ENCODE results near the gene HTR4. TPM values are rescaled to one million over a fixed set of nuclear protein-coding genes. Genes with fewer than 3 reads are reported as not detected.

The HTR4 gene
- polyA plus RNA-seq, 3 donors, result not detected

DNA sequence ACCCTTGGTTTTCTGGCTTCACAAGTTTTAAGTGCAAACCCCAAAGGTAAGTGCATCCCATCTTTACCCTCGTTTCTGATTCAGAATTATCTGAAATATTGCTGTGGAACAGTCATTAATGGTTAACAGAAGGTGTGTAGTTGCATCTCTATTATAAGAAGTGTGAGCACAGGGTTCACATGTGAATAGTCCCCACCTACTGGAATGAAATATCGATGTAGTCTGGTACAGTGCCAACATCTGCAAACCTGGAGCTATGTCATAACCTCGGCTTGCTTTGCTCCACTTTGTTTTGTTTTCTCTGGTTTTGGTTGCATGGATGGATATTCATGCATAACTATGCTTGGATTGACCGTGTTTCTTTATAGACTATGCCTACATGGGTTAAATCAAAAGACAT is 12.6 kb downstream of the HTR4 start:
- Histone ChIP-seq H3K79me2 (ENCODE audit: insufficient read depth, low read length) (no peaks in the 10 kb centered on the region), H3K4me3 (replicated peaks in 1 of 3; ENCODE audit: low read depth in 2 of 3, low read length in 3 of 3) (no peak overlapping the region), H2AFZ (ENCODE audit: insufficient read depth, low read depth, low read length, poor library complexity, severe bottlenecking) (no peak overlapping the region), H4K20me1 (ENCODE audit: insufficient read depth, low read length) (no peaks in the 10 kb centered on the region), H3K27ac (ENCODE audit: low read depth in 1 of 2, low read length in 2 of 2) (no peak overlapping the region), H3K9ac (ENCODE audit: insufficient read depth, low read length, poor library complexity, severe bottlenecking) (no peak overlapping the region), H3K4me1 (ENCODE audit: control insufficient read depth in 1 of 2, insufficient read depth in 2 of 2, low read length in 2 of 2) (no peaks in the 10 kb centered on the region), H3K27me3 (ENCODE audit: control insufficient read depth in 2 of 2, insufficient read depth in 2 of 2, low read length in 2 of 2) (peaks cover 3 to 9% of the 10 kb centered on the region in 2 donors), H3K4me2 (replicated peaks; ENCODE audit: extremely low read depth, low read length, poor library complexity, severe bottlenecking) (no peak overlapping the region), H3K9me3 (replicated peaks in 1 of 2; ENCODE audit: control insufficient read depth in 1 of 2, insufficient read depth in 1 of 2, low read length in 2 of 2) (no peaks in the 10 kb centered on the region), H3K36me3 (replicated peaks in 1 of 2; ENCODE audit: control insufficient read depth in 1 of 2, insufficient read depth in 2 of 2, low read length in 2 of 2) (no peaks in the 10 kb centered on the region)
- DNase-seq, result no peak
- Mint-ChIP-seq H3K4me3 (no peak overlapping the region), H3K4me1 (no peaks in the 10 kb centered on the region), H3K9me3 (peaks cover 0 to 3% (median 0%) of the 10 kb centered on the region in 7 donors), H3K27ac (no peak overlapping the region), H3K36me3 (no peaks in the 10 kb centered on the region), H3K27me3 (ENCODE audit: low read depth in 3 of 3) (peaks cover 1 to 11% (median 8%) of the 10 kb centered on the region in 3 donors)
- intact Hi-C loops (cut with micrococcal nuclease), result no loop called here
- TF ChIP-seq CTCF (IDR thresholded peaks at IDR 0.05), result no peak
- 100% methylated on average over 3 of the region's 4 CpGs for WGBS (ENCODE audit: insufficient coverage)

GRCh38 chr5:148640471-148640870 is 13.9 kb downstream of the HTR4 start:
- no peak overlapping the region for H3K27ac ChIP-seq (ENCODE audit: low read depth in 1 of 2, low read length in 2 of 2)
- H3K27me3 Mint-ChIP-seq (ENCODE audit: low read depth in 3 of 3), result peaks cover 1 to 8% (median 8%) of the 10 kb centered on the region in 3 donors
- H3K4me3 Mint-ChIP-seq, result no peak overlapping the region

More at GRCh38 chr5:148640471-148640870, 13.9 kb downstream of the HTR4 start:
- Histone ChIP-seq H3K4me1 (ENCODE audit: control insufficient read depth in 1 of 2, insufficient read depth in 2 of 2, low read length in 2 of 2) (no peaks in the 10 kb centered on the region), H3K4me3 (replicated peaks in 1 of 3; ENCODE audit: low read depth in 2 of 3, low read length in 3 of 3) (no peak overlapping the region), H3K9ac (ENCODE audit: insufficient read depth, low read length, poor library complexity, severe bottlenecking) (no peak overlapping the region), H3K79me2 (ENCODE audit: insufficient read depth, low read length) (no peaks in the 10 kb centered on the region), H2AFZ (ENCODE audit: insufficient read depth, low read depth, low read length, poor library complexity, severe bottlenecking) (no peak overlapping the region), H3K27me3 (ENCODE audit: control insufficient read depth in 2 of 2, insufficient read depth in 2 of 2, low read length in 2 of 2) (peaks cover 0 to 4% of the 10 kb centered on the region in 2 donors), H3K4me2 (replicated peaks; ENCODE audit: extremely low read depth, low read length, poor library complexity, severe bottlenecking) (no peak overlapping the region), H3K9me3 (replicated peaks in 1 of 2; ENCODE audit: control insufficient read depth in 1 of 2, insufficient read depth in 1 of 2, low read length in 2 of 2) (no peaks in the 10 kb centered on the region), H4K20me1 (ENCODE audit: insufficient read depth, low read length) (no peaks in the 10 kb centered on the region), H3K36me3 (replicated peaks in 1 of 2; ENCODE audit: control insufficient read depth in 1 of 2, insufficient read depth in 2 of 2, low read length in 2 of 2) (no peaks in the 10 kb centered on the region)
- H3K9me3 Mint-ChIP-seq, result peaks cover 0 to 3% (median 0%) of the 10 kb centered on the region in 7 donors
- no peak overlapping the region for H3K27ac Mint-ChIP-seq
- TF ChIP-seq CTCF (IDR thresholded peaks at IDR 0.05), result no peak
- intact Hi-C loops (cut with micrococcal nuclease), result no loop called here
- H3K4me1 Mint-ChIP-seq, result no peaks in the 10 kb centered on the region
- no peaks in the 10 kb centered on the region for H3K36me3 Mint-ChIP-seq
- DNase-seq, result no peak
